HG03025 (cell line): ENCODE results near the gene IFT57.

Source experiments
- ATAC-seq: cut with Tn5 transposase; IDR thresholded peaks from one replicate; pipeline ENCODE4 v1.9.1; 2021; ENCODE audit warnings: mild to moderate bottlenecking, moderate library complexity; ENCODE audit not compliant: unreplicated experiment, low FRiP score

The IFT57 gene

DNA sequence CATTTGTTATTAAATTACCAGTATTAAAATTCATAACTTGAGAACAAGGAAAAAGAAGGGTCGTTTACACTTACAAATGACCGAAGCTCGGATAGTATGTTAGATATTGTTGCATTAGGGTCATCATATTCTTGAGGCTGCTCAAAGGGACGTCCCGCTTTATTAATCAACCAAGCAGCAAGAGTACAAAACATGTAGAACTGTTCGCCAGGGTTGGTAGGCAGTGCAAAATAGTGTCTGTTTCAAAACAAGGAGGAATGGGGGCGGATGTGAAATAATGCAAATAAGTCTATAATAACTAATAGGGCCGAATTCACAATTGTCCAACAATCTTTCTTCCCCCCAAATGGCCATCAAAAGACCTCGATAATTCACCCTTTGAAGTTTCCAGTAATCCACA is 2.9 kb downstream of the IFT57 start:
- ATAC-seq = no peak

DNA sequence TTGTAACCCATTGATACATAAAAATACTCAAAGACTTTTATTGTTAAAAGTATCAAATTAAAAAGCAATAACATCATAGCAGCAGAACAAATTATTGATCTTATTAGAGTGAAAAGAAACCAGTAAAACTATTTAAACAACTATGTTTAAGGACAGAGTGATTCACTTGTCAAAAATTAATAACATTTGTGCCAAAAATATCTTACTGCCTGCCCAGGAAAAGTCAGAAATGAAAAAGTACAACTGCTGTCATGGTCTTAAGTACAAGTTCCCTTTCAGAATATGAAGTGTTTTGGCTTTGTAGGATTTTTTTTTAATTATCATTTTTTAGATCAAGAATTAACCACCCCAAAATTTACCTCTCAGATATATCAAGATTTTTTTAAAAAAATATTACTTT is 3.4 kb downstream of the IFT57 start:
- ATAC-seq = no peak

DNA sequence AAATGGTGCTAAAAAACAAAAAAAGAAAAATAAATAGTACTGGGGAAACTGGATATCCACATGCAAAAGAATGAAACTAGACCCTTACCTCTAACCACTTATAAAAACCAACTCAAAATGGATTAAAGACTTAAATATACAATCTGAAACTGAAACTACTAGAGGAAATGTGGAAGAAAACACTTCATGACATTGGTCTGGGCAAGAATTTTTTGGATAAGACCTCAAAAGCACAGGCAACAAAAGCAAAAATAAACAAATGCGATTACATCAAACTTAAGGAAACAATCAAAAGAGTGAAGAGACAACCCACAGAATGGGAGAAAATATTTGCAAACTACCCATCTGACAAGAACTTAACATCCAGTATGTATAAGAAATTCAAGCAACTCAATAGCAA is 6.4 kb downstream of the IFT57 start:
- no peak for ATAC-seq

DNA sequence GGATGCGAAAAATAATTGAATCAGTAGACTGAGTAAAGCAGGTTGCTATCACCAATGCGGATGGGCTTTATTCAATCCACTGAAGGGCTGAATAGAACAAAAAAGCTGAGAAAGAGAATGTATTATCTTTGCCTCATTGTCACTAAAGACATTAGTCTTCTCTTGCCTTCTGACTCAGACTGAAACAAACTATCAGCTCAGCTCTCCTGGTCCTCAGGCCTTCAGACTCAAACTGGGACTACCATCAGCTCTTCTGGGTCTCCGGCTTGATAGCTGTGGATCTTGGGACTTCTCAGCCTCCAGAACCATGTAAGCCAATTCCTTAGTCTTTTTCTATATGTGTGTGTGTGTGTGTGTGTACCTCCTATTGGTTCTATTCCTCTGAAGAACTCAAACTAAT is 12.6 kb downstream of the IFT57 start:
- peak; percentile 38 for ATAC-seq

DNA sequence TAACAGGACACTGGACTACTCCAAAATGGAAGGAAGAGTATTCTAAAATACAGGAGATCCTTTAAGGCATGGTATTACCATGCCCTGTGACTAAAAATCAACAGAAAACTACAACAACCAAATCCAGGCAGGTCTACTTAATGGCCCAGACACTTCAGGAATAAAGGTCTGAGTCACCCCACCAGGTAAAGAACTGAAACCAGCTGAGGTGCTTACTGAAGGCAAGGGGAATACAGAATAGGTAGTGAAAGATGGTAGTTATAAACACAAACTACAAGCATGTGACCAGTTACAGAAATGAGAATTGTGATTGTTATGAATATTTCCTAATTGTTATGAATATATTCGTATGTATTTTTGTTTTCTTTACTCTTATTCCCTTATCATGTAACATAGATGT is 13.4 kb downstream of the IFT57 start:
- ATAC-seq = peak; percentile 89

DNA sequence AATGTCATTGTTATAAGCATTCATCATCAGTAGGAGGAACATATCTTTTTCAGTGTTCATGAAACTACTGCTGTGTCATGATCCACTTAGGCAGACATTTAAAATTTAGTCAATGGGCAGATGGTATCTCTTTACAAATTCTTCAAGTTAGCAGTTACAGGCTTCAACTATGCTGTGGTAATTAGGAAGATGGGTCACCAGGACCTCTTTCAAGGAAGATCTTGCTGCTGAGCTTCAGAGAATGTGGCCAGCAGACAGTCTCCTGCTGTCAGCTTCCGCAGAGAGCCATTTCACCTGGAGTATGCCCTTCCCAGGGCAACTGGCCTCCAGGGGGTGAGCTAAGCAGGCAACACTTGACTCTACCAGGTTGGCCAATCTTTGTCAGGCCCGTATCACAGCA is 19.4 kb downstream of the IFT57 start:
- ATAC-seq = no peak

DNA sequence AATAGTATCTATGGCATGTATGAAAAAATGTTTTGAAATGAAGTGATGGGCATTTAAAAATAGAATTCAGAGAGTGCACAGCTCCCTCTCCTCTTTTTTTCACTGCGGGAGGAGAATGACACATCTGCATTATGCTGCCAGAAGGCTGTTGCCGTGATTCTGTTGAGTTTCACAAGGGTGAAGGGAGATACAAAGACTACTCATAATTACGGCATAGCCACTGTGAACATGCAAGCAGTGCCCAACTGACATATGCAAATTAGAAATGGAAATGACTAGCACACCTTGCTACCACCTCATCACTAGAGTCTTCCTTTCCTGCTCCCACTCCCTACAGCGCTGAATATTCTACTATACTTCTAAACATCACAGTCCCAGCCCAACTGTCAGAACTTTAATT is 20.1 kb downstream of the IFT57 start:
- ATAC-seq = peak; percentile 71

DNA sequence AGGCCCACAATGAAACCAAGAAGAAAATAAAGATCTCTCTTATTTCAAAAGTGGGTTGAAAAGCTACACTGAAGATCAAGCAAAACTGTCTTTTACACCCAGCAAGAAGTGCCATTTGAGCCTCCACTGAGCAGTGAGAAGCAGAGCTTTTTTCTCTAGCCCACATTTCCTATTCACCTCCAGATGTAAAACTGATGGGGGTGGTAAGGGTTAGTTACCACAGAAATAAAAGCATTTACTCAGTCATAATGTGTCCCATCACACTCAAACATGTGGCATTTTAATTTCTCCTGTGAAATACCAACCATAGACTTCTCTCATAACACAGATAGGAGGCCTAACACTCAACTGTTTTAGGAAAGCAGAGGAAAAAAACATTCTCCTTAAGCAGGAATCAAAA is 21.0 kb downstream of the IFT57 start:
- ATAC-seq = no peak

DNA sequence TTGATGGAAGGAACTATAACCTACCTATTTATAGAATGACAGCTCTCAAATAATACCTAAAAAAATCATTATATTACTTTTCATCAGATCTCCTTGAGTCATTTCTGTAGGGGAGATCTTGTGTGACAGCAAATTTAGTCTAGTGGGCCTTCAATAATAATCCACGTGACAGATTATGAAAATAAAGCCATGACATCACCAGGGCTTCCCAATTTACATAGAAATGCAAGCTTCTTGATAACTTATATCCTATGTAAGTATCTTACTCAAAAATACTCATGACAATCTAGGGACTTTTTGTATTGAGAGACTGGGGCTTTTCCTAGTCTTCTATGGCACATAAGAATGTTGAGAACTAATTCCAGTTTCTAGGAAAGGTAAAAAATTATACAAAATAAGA is 21.6 kb downstream of the IFT57 start:
- no peak for ATAC-seq

DNA sequence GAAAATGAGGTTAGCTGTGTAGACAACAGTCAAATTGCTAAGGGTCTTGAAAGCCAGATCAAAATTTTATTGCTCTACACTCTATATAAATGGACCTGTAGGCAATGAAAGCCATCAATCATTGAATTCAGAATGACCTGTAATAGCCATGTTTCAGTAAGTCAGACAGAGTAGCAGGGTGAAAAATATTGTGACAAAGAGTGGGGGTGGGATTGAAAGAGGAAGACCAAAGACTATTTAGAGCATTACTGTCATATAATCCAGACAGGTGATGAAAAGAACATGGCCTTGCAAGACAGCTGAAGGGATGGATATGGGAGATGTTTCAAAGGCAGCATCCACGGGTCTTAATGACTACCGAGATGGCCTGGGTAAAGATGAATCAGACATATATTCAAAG is 22.2 kb downstream of the IFT57 start:
- no peak for ATAC-seq

DNA sequence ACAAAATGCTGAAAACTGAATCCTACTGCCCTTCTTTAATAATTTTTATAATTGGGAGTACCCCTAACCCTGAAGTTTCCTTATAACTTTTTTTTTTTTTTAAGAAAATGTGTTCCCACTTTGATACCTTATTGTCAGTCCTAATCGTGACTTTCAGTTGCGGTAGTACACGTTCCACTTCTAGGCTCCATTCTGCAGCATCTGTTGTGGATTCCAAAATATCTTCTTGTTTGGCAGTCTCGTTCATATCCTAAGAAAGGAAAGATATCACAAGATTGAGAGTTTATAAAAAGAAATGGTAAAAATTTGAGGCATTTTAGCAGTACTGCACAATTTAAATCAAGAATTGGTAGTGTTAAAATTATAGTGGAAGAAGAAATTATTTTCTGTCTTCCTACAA is 30.8 kb downstream of the IFT57 start:
- no peak for ATAC-seq

DNA sequence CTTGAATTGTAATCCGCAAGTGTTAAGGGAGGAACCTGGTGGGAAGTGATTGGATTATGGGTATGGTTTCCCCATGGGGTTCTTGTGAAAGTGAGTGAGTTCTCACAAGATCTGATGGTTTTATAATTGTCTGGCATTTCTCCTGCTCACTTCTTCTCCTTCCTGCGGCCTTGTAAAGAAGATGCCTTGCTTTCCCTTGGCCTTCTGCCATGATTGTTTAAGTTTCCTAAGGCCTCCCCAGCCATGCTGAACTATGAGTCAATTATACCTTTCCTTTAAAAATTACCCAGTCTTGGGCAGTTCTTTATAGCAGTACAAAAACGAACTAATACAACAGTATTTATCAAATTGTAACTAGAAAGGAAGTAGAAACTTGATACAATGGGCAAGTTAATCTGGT is 31.9 kb downstream of the IFT57 start:
- ATAC-seq = no peak

DNA sequence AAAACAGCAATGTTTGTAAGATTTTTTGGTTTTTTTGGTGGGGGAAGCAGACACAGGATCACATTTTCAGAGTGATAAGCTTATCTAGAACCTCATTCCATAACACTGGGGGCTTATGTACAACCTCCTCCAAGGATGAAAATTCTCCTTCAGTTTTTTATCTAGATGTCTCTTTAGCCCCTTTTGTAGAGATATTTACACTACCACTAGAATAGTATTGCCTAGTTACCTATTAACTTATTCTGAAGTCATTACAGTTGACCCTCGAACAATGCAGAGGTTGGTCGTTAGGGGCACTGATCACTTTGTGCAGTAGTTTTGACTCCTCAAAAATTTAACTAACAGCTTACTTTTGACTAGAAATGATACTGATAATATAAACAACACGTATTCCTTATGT is 32.8 kb downstream of the IFT57 start:
- ATAC-seq = no peak

DNA sequence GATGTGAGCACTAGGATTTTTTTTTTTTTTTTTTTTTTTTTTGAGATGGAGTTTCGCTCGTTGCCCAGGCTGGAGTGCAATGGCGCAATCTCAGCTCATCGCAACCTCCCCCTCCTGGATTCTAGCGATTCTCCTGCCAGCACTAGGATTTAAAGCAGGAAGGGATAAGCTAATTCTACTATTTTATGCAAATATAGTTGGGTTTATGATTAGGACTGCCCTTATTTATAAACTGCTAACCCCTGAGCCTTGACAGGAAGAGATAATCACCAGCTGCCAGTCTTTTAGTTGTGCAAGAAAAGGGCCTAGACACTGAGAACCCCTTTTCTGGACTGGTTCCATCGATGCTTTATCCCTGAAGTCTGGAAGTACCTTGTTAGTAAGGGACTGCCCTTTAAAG is 36.7 kb downstream of the IFT57 start:
- no peak for ATAC-seq

DNA sequence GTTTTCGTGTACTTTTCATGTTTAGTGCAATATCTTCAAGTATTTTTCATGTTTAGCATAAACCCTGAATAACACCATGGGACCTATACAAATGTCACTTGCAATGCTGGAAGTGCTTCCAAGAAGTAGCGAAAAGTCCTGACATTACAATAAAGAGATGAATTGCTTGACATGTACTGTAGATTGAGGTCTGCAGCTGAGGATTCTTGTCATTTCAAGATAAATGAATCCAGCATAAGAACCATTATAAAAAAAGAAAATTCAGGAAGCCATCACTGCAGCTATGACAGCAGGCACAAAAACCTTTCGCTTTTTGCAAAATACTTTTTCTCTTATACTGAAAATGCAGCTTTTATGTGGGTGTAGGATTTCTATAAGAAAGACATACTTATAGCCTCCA is 37.4 kb downstream of the IFT57 start:
- ATAC-seq = no peak

DNA sequence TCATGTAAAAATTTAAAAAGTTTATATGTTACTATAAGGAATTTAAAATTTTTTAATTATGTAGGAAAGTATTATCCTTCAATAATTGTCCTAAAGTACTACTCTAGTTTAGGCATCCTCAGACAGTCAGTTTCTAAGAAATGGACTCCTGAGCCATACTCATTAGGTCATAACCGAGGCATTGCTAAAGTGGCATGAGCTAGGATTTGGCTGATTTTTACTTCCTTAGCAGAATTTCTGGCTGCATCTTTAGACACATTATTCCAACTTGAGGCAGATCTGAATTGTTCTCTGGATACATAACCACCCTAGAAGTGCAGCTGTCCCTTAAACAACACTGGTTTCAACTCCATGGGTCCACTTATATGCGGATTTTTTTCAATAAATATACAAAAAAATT is 38.3 kb downstream of the IFT57 start:
- no peak for ATAC-seq

DNA sequence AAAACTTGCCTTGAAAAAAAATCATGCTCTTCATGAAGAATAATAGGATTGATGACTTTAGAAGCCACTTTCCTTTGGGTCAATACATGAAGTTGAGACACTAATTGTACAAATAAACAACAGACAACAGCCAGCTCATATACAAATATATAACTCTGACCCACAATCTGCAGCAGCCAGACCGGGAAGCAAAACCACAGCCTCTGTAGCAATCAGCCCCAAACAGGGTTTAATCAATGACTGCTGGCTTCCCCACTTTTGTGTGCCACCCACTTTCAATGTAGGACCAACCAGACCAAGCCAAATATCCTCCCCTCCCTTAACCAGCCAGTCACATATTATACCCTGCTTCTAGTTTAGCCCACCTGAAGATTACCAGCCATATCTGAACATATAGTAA is 39.0 kb downstream of the IFT57 start:
- no peak for ATAC-seq

DNA sequence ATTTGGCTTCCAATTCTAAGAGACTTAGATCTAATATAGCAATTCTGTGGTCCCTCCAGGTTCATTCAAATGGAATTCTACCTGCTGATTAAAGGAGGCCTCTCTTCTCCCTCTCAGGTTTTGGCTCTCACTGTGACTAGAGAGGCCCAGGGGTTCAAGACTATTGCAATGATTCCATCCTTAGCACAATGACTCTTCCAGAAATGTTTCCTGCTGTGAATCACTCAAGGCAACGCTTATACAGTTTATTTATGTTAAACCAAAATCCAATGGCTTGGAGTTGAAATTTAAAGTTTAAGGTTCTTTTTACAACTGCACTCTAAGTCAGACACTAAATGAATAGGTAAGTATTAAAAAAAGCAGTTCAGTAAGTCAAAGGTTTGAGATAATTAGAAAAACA is 39.9 kb downstream of the IFT57 start:
- ATAC-seq = no peak

DNA sequence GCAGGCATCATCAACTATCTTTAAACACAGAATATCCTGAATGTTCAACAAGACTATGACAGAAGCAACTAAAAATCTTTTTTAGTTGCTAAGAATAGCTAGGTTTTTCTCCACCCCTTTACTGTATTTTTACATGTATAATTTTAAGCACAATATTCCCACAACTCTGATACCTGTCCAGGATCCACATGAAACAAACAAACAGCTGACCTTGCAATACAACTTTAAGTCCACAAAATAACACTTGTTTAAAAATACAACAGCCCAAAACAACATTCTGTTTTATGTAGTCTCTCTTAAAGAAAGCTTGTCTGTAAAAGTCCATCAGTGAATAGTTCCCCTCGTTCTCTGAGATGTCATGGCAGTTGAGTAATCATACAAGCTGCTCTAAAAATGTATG is 41.1 kb downstream of the IFT57 start:
- ATAC-seq = no peak

DNA sequence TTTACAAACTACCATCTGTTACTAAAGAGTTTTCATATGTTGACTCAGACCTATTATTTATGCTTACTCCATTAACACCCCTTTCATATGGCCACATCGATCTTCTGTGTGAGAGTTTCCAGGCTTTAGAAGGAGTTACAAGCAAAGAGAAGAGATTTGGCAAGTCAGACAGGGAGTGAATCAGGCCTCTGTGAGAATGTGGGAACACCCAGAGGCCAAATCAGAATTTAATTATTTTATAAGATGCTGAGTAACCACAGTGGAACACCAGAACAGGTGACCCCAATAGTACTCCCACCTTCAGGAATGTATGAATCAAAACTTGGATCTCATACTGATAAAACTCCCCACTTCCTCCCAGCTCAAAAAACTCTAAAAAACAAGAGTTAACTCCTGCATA is 42.0 kb downstream of the IFT57 start:
- no peak for ATAC-seq

DNA sequence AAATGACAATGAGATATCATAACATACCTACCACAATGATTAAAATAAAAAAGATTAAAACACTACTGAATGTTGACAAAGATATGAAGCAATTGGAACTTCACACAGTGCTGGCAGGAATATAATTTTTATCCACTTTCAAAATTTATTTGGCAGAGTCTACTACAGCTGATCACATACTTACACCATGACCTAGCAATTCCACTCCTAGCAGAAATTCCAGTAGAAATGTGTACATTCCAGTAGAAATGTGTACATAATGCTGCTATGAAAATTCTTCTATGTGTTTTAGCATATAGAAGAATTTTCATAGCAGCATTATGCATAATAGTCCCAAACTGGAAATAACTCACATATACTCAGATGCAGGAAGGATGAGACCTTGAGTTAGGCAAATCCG is 43.5 kb downstream of the IFT57 start:
- no peak for ATAC-seq

DNA sequence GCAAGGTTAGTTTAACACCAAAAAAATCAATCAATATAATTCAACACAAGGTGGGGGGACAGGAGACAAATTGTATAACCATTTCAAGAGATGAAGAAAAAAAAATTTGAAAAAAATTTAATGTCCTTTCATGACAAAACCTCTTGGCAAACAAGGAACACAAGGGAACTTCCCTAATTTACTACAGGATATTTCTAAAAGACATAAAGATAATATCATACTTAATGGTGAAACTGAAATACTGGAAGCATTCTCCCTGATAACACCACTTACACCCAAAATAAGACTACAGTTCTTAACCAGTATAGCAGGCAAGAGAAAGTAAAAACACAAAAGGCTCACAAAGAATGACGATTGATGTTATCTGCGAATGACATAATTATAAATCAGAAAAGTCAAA is 44.7 kb downstream of the IFT57 start:
- no peak for ATAC-seq

DNA sequence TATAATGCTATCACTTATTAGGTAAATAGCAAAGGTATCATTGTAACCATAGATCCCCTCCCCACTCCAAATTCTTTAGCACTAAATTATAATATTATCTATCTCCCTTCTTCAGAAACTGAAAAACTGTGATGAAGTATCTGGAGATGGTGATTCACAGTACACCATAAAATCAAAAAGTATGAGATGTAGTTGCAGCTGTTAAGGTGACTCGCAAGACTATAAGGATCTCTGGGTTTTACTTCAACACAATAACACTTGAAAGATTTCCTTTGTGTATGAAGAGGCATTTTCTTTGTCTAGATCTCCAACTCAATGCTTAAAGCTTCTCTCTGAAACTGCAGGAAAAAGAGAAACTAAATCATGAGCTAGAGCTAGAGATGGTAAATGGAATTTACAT is 46.9 kb downstream of the IFT57 start:
- ATAC-seq = no peak

DNA sequence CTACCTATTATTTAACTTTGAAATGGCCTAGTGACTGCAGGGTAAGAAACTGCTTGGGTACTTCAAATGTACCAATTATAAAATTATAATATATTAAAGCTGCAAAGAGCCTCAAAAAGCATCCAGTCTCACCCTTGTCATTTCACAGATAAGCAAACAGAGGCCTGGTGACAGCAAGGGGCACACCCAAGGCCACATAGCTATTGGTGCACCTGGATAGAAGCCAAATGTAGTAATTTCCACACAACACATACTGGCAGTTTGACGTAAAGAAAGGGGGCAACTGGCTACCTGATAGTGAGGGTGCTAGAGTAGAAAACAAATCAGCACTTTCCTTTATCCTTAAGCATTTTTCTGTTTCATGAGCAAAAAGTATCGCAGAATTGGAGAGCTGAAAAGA is 51.1 kb downstream of the IFT57 start:
- no peak for ATAC-seq
